Loucy (cell line): ENCODE data around the gene ETAA1.

Experiments used
- H2AFZ ChIP-seq: fragments of 200-600 bp; sonication (generic); 2 replicates; pipeline ENCODE4 v1.6.0; 2016; ENCODE audit warnings: antibody characterized with exemption, mild to moderate bottlenecking, low read length, moderate library complexity
- H3F3A ChIP-seq: fragments of 200-600 bp; 2 replicates; pipeline ENCODE4 v1.6.0; 2016; ENCODE audit warnings: antibody characterized with exemption, low read depth, mild to moderate bottlenecking
- H3K27me3 ChIP-seq: fragments of 200-600 bp; sonication (generic); 2 replicates; pipeline ENCODE4 v1.6.1; 2014; ENCODE audit warnings: low read length, mild to moderate bottlenecking; ENCODE audit not compliant: insufficient read depth, poor library complexity, severe bottlenecking
- H3K36me3 ChIP-seq: fragments of 200-600 bp; sonication (generic); 2 replicates; pipeline ENCODE4 v1.6.1; 2016; ENCODE audit warnings: low read length; ENCODE audit not compliant: insufficient read depth
- H3K4me1 ChIP-seq: fragments of 200-600 bp; sonication (generic); 2 replicates; pipeline ENCODE4 v1.5.1; 2014; ENCODE audit warnings: low read length, mild to moderate bottlenecking; ENCODE audit not compliant: insufficient read depth, poor library complexity, severe bottlenecking
- H3K4me2 ChIP-seq: fragments of 200-600 bp; sonication (generic); 2 replicates; pipeline ENCODE4 v1.6.0; 2014; ENCODE audit warnings: antibody characterized with exemption, low read length, low read depth, mild to moderate bottlenecking; ENCODE audit not compliant: poor library complexity, severe bottlenecking
- H3K4me3 ChIP-seq: fragments of 200-600 bp; sonication (generic); 2 replicates; pipeline ENCODE4 v1.5.1; 2014; ENCODE audit warnings: low read length, mild to moderate bottlenecking, mixed read lengths; ENCODE audit not compliant: poor library complexity, severe bottlenecking
- H3K79me2 ChIP-seq: fragments of 200-600 bp; sonication (generic); 2 replicates; pipeline ENCODE4 v1.6.1; 2014; ENCODE audit warnings: low read length; ENCODE audit not compliant: insufficient read depth
- H3K9ac ChIP-seq: fragments of 200-600 bp; sonication (generic); 2 replicates; pipeline ENCODE4 v1.6.0; 2014; ENCODE audit warnings: mild to moderate bottlenecking, low read depth, low read length, moderate library complexity; ENCODE audit not compliant: poor library complexity, severe bottlenecking
- H3K9me2 ChIP-seq: fragments of 200-600 bp; sonication (generic); replicated peaks from 2 replicates; pipeline ENCODE4 v1.6.1; 2016; ENCODE audit warnings: low read depth, low read length, mixed read lengths
- H3K9me3 ChIP-seq: fragments of 200-600 bp; sonication (generic); 2 replicates; pipeline ENCODE4 v1.6.1; 2014; ENCODE audit warnings: mild to moderate bottlenecking, antibody characterized with exemption, low read length, low read depth; ENCODE audit not compliant: insufficient read depth
- H4K20me1 ChIP-seq: fragments of 200-600 bp; sonication (generic); 2 replicates; pipeline ENCODE4 v1.6.0; 2014; ENCODE audit warnings: antibody characterized with exemption, low read length, mild to moderate bottlenecking; ENCODE audit not compliant: insufficient read depth, poor library complexity, severe bottlenecking
- CTCF ChIP-seq: fragments of 200-600 bp; sonication (generic); conservative IDR thresholded peaks from 2 replicates; pipeline ENCODE4 v1.5.1; 2014; ENCODE audit warnings: mild to moderate bottlenecking, antibody characterized with exemption, low read length
- EZH2phosphoT487 ChIP-seq: fragments of 200-600 bp; IDR thresholded peaks from 2 replicates; pipeline ENCODE4 v1.6.1; 2018; ENCODE audit warnings: antibody characterized with exemption, mild to moderate bottlenecking, moderate library complexity, borderline replicate concordance

The ETAA1 gene

GRCh38 chr2:67408346-67408745 is 11.2 kb downstream of the ETAA1 start:
- Histone ChIP-seq H3K4me3 (no peak overlapping the region), H3K4me2 (peak overlapping the region; percentile 23), H3K79me2 (peaks cover 6% of the 10 kb centered on the region; the same call in 1 of the 2 replicates), H3K4me1 (peaks cover 6% of the 10 kb centered on the region), H3K36me3 (peaks cover 8% of the 10 kb centered on the region; the same call in 1 of the 2 replicates), H3K9me3 (no peaks in the 10 kb centered on the region), H3K9ac (no peak overlapping the region), H4K20me1 (no peaks in the 10 kb centered on the region), H3K9me2 (no peaks in the 10 kb centered on the region), H3K27me3 (no peaks in the 10 kb centered on the region), H2AFZ (no peak overlapping the region), H3F3A (no peaks in the 10 kb centered on the region)
- TF ChIP-seq EZH2phosphoT487 (no peak), CTCF (no peak)

GRCh38 chr2:67412424-67412823 is 15.3 kb downstream of the ETAA1 start:
- H3K27me3 ChIP-seq, result no peaks in the 10 kb centered on the region
- no peaks in the 10 kb centered on the region for H3K9me3 ChIP-seq
- H3K36me3 ChIP-seq, result peaks cover 8% of the 10 kb centered on the region; the same call in 1 of the 2 replicates
- H3K4me3 ChIP-seq, result no peak overlapping the region
- H3K4me2 ChIP-seq, result no peak overlapping the region
- no peaks in the 10 kb centered on the region for H3K9me2 ChIP-seq
- no peaks in the 10 kb centered on the region for H3K79me2 ChIP-seq
- no peak overlapping the region for H3K9ac ChIP-seq
- TF ChIP-seq CTCF (no peak), EZH2phosphoT487 (no peak)
- no peaks in the 10 kb centered on the region for H4K20me1 ChIP-seq
- H3K4me1 ChIP-seq, result no peaks in the 10 kb centered on the region
- H2AFZ ChIP-seq, result no peak overlapping the region
- no peaks in the 10 kb centered on the region for H3F3A ChIP-seq

- TF ChIP-seq EZH2phosphoT487 (no peak), CTCF (no peak)
- Histone ChIP-seq H3K4me2 (no peak overlapping the region), H2AFZ (no peak overlapping the region), H3K27me3 (no peaks in the 10 kb centered on the region), H3K4me3 (no peak overlapping the region), H3K9me2 (no peaks in the 10 kb centered on the region), H3F3A (no peaks in the 10 kb centered on the region), H3K4me1 (no peaks in the 10 kb centered on the region), H3K79me2 (no peaks in the 10 kb centered on the region), H3K9me3 (no peaks in the 10 kb centered on the region), H4K20me1 (no peaks in the 10 kb centered on the region), H3K36me3 (peaks cover 8% of the 10 kb centered on the region; the same call in 1 of the 2 replicates), H3K9ac (no peak overlapping the region)
Observed at GRCh38 chr2:67414867-67415266, 17.7 kb downstream of the ETAA1 start.
